ENCODE data around the gene EEPD1.

The EEPD1 gene

DNA sequence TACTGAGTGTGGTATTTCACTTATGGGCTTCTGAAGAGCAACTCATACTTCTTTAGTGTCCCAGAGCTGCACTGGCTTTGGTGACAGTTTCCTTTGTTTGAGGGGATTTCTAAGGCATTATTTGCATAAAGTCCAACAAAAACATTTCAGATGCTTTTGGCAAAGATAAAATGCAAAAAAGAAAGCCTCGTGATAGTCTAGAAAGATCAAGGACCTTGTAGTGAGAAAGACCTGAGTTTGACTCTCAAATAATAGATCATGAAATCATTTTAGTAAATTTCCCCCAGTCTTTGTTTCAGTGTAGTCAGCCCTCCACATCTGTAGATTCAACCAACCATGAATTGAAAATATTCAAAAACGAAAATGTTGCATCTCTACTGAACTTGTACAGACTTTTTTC is 107.4 kb downstream of the EEPD1 start:
- DNase-seq (ENCODE audit: low spot score), result no peak

- DNase-seq (ENCODE audit: low spot score), result no peak
Measured at GRCh38 chr7:36261019-36261754, 108.1 kb downstream of the EEPD1 start.

- no peak for DNase-seq (ENCODE audit: low spot score)
Measured at GRCh38 chr7:36262309-36263094, 109.4 kb downstream of the EEPD1 start.

GRCh38 chr7:36263095-36263484 is 110.0 kb downstream of the EEPD1 start:
- no peak for DNase-seq (ENCODE audit: low spot score)

GRCh38 chr7:36264123-36264801 is 111.2 kb downstream of the EEPD1 start:
- no peak for DNase-seq (ENCODE audit: low spot score)

DNA sequence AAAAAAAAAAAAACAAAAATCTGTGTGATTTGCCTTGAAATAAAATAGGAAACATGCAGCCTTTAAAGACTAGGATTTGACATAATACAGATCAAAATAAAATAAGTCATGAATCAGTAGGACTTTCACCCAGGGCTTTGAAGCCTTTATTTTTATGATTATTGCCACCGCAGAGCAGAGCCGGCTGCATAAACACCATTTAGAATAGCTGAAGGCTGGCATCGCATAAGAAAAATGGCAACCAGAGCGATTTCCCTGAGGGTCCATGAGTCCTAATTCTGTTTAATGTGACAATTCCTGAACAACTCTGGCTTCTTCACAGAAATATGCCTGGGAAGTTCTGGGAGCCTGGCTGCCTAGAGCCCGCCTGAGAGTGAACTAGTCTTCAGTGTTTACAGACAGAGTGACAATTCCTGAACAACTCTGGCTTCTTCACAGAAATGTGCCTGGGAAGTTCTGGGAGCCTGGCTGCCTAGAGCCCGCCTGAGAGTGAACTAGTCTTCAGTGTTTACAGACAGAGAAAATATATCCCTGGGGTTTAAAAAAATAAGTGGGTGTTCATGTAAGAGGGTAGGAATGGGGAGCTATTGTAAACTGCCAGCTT is 112.0 kb downstream of the EEPD1 start:
- no peak for DNase-seq (ENCODE audit: low spot score)

DNA sequence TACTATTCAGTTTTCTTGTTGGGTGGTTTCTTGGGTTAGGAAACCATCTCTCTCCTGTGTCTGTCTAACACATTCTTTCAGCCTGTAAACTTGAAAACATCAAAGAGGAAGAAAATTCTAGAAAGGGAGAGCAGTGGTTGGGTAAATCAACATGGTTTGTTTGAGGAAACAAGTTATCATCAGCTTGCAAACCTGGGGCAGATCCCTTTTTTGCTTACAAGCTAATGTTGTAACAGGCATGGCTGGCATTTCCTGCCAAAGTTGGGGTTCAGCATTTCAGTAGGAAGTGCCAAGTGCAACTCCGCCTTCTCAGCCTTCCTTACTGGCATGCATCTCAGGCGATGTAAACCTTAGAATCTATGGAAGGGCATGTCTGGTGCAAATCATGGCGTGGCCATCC is 112.6 kb downstream of the EEPD1 start:
- DNase-seq (ENCODE audit: low spot score), result no peak

DNA sequence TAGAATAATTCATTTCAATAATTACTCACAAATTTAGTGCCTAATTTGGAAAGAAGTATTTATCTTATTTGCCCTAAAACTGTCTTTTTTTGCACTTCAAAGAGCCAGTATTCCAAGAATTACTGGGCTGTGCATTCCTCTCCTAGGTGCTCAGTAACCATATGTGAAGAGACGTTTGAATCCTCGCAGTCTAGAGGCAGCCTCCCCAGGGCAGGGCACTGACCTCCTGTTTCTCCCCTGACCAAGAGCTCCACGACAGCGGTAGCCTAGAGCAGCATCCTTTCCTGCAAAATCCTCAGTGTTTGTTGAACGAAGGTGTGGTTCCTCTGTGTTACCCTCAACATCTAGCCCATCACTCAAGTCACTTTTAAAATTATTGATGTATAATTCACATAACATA is 113.1 kb downstream of the EEPD1 start:
- no peak for DNase-seq (ENCODE audit: low spot score)

- DNase-seq (ENCODE audit: low spot score), result no peak
Measured at GRCh38 chr7:36266683-36267082, 113.6 kb downstream of the EEPD1 start.

DNA sequence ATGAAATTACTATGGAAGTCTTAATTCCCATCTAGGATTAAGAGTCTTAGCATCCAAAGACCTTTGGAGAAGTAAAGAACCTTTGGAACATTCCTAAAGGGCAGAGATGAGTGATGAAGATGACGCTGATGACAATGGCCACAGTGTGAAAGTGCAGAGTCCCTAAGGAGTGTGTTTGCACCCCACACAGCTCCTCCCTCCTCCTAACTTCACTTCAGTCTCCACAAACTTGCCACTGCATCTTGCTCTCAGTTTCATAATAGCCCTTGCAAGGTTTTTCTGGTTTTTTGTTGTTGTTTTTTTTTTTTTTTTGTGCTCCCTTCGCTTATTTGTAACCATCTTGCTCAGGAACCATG is 119.1 kb downstream of the EEPD1 start:
- DNase-seq (ENCODE audit: low spot score), result no peak

GRCh38 chr7:36272567-36273269 is 119.7 kb downstream of the EEPD1 start:
- DNase-seq (ENCODE audit: low spot score), result no peak

DNA sequence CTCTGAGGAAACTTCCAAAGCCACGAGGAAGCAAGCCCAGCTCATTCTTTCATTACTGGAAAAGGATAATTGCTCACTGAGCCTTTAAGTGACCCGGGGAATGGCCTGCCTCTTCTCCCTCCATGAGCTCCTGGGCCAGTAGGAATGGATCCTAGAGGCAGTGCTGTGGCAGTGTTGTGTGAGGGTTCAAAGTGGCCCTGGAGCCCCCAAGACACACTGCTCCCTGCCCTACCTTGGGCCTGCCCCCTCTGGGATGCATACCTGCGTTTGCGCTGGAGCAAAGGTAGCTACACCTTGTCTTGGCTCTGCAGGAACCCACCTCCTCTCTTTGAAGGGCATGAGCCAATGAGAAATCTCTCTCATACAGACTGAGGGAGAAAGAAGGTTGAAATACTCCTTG is 120.8 kb downstream of the EEPD1 start:
- DNase-seq (ENCODE audit: low spot score), result no peak

- no peak for DNase-seq (ENCODE audit: low spot score)
Measured at GRCh38 chr7:36275735-36276284, 122.8 kb downstream of the EEPD1 start.

GRCh38 chr7:36276428-36277248 is 123.6 kb downstream of the EEPD1 start:
- DNase-seq (ENCODE audit: low spot score), result no peak

DNA sequence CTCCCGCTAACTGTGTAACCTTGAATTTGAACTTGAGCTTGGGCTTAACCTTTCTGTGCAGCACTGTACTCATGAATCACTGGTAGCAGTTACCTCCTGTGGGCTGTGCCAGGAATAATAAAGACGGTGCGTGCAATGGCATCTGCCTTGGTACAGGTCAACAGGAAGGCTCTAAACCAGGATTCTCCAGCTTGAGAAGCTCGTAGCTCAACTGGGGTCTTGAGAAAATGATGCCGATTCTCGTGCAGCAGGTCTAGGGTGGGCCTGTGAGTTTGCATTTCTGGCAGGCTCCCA is 124.1 kb downstream of the EEPD1 start:
- DNase-seq (ENCODE audit: low spot score), result no peak

GRCh38 chr7:36278069-36278619 is 125.1 kb downstream of the EEPD1 start:
- DNase-seq (ENCODE audit: low spot score), result no peak

DNA sequence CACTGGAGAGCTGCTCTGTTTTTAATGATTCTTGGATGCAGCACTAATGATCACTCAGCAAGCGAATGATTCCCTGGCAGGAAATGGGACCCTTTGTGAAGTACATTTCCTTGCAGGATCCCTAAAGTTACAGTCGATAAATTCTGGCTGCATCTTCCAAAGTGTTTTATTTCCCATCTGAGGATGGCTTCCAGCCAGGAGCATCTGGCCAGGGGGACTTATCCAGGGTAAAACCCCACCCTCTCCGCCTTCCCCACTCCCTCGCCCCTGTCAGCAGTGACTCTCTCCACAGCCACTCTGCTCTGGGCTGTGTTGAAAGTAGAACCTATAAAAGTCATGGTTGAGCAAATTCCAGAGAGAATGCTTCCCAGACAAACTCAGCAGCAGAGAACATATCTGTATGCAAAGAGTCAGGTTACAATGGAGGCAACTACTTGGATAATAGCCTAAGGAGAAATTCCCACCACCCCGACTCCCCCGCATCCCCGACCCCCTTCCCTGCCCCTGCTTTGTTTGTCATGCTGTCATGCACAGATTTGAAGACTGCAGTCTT is 125.6 kb downstream of the EEPD1 start:
- DNase-seq (ENCODE audit: low spot score), result no peak

GRCh38 chr7:36279200-36279925 is 126.3 kb downstream of the EEPD1 start:
- DNase-seq (ENCODE audit: low spot score), result no peak

DNA sequence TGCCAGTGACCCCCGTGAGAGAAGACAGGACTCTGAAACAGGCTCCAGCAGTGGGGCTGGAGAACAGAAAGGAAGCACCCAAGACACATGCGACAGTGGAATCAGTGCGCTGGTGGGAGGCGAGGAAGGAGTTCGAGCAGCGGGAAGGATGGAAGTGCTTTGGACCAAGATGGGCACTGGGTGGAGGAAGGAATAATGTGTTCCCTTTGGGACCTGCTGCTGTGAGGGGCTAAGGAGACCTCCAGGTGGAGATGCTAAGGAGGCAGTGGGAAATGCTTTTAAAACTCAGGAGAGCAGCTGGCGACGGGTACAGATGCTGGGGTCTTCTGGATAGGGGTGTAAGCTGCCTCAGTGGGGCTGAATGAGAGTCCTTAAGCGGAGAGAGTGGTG is 126.9 kb downstream of the EEPD1 start:
- DNase-seq (ENCODE audit: low spot score), result no peak
